ENCODE results near the gene CD300A. TPM values are rescaled to one million over a fixed set of nuclear protein-coding genes. Genes with fewer than 3 reads are reported as not detected.

Gene CD300A
- total RNA-seq, 1 experiment from 2014 or later: not detected

DNA sequence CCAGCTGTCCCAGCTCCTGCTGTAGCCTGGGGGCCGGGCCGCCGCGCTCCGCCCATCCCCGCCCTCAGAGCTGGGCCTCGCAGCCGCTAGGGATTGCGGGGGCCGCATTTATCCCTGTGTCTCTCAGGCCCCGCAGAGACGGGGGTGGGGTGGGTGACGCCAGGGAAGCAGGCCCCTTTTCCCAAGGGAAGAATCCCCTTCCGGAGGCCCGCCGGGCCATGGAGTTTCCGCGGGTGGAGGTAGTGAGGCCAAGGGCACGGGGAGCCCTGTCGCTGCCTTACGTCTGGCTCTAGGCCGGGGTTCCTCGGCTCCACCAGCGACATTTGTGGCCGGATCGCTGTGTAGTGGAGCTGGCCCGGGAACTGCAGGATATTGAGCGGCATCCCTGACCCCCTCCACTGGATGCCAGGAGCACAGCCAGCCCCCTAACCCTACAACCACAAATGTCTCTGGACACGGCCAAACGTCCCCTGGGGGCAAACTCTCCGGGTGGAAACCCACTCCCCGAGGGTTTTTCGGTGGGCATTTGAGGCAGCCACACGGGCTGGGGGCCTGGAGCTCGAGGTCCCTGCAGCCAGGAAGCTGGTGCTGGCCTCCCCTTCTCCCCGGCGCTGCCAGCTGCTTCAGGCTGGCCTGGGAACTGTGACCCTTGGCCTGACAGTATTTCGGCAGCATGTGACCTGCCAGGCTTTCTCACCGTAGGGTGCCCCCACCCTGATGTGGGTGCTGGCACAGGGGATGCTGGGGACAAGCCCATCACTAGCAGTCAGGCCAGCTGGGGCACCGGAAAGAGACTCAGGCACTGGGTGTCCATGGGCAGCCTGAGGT lies 12.0 kb upstream of the CD300A start:
- DNase-seq (ENCODE audit: low read depth): peak; percentile 10

DNA sequence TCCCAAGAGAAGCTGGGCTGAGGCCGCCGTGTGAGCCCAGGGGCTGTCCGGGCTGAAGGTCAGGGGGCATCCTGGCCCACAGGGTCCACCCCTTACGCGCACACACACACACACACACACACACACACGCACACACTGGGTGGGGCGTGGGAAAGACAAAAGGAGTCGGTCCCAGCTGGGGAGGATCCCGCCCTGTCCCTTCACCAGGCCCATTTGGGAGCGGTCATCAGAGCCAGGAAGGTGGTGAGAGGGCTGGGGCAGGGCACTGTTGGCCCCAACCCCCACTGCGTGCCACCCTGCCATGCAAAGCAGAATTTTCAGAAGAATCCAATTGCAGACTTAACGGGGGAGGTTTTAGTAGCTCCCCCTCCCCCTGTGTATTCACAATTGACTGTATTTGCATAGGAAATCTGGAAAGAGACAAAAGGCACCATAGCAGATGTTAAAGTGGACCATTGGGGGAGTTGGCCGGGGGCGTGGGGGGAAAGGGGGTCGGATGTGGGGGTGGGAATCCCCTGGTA lies 11.3 kb upstream of the CD300A start:
- no peak for DNase-seq (ENCODE audit: low read depth)

DNA sequence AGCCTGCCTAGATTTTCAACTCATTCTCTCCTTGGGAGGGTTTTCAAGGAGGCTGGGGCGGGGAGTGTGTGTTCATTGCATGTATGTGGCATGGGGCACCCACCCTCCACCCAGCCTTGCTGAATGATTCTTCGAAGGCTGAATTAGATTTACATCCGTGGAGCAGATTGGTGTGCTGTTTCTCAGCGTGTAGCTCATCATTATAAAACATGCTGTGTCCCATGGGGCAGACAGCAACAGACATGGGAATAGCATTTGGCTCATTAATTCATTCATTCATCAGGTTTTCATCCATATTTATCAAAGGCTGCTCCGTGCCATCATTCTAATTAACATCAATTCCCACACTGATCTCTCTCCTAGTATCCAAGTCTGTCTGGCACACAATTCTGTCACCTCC lies 10.6 kb upstream of the CD300A start:
- DNase-seq (ENCODE audit: low read depth): no peak

DNA sequence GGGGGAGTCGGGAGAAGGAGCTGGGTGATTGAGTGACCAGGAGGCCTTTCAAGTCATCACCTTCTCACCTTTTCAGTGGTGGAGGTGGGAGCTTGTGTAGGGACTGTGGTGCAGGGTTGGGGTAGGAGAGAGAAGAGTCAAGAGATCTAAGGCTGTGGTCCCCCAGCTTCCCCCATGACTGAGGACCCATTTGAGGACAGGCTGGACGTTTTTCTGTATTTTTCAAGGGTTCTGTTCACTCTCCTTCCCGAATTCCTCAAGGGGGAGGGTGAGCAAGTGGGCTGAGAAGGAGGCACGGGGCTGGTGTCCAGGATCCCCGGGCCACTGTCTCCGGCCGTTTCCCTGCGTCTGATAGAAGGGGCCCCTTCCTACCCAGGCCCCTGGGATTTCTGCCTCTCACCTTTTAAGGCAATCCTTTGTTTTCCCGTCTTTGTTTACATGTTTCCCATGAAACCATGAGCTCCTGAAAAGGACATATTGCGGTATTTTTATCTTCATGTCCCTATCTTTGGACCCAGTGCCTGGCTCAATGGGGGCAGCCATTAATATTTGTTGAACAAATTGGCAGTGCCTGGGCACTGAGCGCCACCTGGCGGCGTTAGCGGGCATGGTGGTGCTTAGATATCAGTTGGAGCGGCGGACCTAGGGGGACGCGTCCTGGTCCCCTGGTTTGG lies 9.2 kb upstream of the CD300A start:
- peak; percentile 35 for DNase-seq (ENCODE audit: low read depth)

DNA sequence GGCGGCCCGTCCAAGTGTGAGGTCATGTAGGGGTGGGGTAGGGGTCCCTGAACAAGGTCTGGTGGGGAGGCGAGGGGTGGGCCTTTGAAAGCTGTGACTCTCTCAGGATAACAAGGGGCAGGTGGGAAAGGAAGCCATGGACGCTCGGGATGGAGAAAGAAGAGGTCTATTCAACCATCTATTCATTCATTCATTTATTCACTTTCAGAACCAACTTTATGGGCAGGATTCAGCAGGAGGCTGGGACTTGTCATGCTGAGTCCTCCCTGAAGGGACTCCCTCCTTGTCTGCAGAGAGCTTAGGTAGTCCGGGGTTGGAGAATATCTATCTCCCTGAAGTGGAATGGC lies 8.6 kb upstream of the CD300A start:
- DNase-seq (ENCODE audit: low read depth): no peak

DNA sequence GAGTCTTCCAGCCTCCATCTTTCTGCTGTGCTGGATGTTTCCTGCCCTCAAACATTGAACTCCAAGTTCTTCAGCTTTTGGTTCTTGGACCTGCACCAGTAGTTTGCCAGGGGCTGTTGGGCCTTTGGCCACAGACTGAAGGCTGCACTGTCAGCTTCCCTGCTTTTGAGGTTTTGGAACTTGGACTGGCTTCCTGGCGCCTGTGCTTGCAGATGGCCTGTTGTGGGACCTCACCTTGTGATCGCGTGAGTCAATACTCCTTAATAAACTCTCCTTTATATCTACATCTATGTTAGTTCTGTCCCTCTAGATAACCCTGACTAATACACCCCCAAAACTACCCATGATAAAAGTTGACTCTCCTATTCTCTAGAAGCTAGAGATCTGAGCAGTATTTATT lies 7.6 kb upstream of the CD300A start:
- no peak for DNase-seq (ENCODE audit: low read depth)

DNA sequence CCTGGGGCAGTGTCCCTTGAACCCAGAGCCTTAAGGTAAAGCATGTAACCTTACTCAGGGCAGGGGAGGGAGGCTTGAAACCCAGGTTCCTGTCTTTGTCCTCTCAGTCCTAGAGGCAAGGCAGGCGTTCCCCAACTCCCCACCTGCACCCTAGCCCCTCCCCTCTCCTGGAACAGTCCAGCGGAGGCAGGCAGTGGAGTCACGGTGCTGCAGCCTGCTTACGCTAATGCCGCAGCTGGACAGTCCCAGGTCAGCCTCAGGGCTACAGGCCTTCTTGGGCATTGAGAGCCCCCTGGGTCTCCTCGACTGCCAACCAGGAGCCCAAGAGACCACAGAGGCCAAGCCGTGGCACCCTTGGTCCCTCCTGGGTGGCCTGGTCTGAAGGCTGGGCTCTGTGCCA lies 6.8 kb upstream of the CD300A start:
- DNase-seq (ENCODE audit: low read depth): no peak

DNA sequence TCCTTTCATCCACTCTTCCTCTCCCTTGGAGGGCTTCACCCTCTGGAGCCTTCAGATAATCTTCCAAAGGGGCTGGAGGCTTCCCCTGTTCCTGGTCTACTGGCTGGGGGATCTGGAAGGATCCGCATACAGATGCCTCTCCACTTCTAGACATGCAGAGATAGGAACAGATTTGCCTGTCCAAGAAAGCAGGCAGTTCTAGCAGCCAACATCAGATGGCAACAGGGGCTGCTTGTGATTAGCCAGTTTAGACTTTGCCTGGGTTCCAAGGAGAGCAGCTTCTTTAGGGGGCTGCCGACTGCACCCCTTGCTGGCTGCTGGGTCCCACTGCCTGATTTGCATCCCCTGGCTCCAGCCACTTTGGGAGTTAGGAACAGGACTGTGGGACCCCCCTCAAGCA lies 6.2 kb upstream of the CD300A start:
- DNase-seq (ENCODE audit: low read depth): no peak

DNA sequence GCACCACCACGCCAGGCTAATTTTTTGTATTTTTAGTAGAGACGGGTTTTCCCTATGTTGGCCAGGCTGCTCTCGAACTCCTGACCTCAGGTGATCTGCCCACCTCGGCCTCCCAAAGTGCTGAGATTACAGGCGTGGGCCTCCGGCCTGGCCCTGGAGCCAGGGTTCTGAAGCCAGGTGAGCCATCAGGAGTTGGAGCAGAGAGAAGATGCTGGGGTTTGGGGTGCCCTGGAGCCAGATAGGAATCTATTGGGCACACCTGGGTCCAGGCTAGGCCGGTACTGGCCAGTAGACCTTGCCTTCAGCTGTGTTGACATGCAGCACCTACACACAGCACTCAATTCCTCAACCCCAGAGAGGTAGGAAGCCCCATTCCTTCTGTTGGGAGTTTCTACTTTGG lies 5.4 kb upstream of the CD300A start:
- DNase-seq (ENCODE audit: low read depth): no peak

DNA sequence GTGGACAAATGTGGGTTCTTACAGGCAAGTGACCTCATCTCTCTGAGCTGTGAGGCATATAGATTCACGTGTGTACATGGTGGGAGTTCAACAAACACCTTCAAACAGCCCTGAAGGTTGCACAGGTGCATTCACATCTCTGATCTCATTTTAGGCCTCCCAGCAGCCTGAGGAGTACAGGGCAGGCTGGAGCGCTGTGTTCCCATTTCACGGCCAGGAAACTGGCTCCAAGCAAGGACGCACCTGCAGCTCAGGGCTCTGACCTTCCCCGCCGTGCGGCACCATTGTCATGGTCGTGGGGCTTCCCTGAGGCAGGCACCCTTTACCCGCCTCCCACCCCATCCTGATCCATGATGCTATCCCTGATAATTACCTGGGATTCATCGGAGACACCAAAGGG lies 4.8 kb upstream of the CD300A start:
- DNase-seq (ENCODE audit: low read depth): no peak

DNA sequence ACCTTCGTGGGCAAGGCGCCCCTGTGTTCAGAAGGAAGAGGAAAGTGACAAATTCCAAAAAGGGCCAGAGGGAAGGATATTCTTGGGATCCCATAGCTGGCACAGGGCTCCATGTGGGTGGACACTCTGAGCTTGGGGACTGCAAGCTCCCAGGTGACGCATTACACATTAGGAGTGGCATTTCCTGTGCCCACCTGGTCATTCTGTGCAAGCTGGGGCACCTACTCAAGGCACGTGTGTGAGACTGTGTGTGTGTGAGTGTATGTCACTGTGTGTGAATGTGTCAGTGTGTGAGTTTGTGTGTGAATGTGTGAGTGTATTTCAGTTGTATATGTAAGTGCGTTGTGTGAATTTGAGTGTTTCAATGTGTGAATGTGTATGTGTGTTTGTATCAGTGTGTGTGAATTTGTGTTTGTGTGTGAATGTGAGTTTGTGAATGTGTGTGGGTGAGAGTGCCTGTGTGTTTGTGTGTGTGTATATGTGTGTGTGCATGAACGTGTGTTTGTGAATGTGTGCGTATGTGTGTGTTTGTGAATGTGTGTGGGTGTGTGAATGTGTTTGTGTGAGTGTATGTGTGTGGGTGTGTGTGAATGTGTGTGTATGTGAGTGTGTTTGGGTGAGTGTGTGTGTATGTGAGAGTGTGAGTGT lies 1.6 kb upstream of the CD300A start:
- no peak for DNase-seq (ENCODE audit: low read depth)

DNA sequence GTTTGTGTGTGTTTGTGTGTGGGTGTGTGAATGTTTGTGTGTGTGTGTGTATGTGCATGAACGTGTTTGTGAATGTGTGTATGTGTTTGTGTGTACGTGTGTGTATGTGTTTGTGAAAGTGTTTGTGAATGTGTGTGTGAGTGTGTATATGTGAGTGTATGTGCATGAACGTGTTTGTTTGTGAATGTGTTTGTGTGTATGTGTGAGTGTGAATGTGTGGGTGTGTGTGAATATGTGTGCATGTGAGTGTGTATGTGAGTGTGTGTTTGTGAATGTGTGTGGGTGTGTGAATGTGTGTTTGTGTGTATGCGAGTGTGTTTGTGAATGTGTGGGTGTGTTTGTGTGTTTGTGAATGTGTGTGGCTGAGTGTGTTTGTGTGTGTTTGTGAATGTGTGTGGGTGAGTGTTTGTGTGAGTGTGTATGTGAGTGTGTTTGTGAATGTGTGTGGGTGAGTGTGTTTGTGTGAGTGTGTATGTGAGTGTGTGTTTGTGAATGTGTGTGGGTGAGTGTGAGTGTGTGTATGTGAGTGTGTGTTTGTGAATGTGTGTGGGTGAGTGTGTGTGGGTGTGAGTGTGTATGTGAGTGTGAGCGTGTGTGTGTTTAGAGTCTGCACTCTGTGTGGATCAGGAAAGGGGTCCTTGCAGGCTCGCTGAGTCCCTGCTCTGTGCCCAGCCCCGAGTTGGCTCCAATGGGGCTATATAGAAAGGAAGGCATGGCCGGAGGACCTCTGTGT lies 890 bp upstream of the CD300A start:
- no peak for DNase-seq (ENCODE audit: low read depth)

DNA sequence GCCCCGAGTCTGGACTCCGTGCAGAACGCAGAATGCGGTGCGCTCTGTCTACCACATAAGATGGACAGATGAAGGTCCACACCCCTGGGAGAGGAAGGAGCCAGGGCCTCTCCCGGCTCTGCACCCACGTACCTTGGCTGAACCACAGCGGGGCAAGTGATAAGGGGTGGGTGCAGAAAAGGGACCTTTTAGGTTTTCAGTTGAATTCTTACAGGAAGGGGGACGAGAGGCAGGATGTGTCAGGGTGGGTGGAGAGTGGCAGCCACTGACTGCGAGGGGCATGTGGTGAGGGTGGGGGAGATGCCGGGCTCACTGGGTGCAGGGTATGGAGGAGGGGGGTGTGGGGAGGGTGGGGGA lies 372 bp downstream of the CD300A start:
- DNase-seq (ENCODE audit: low read depth): no peak

DNA sequence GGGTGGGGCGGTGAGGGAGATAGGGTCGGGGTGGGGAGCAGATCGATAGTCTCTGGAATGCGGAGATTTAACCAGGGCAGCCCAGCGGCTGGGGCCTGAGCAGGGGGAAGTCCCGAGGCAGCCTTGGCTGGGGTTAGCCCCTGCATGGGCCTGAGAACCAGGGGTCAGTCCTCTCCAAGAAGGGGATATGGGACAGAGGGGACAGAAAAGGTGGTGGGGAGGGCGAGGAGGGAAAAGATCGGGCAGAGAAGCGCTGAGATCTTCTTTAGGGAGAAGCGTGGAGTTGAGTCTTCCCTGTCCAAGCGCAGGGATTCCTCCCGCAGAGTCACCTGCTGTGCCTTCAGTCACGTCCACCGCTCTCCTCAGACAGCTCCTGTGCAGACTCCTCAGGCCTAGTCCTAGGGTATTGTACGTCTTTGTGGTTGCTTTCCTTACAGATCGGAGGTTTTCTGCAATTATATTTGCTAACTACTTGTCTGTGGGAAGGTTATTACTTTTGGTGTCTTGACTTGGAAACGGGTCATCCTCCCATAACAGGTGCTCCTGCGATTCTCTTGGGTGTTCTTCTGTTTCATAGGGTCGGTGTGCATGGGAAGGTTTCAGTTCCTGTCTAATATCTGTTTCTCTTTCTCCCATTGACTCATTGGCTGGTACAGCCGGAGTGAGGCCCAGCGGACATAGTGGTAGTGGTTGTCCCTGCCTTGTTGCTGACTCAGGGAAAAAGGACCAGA lies 952 bp downstream of the CD300A start:
- DNase-seq (ENCODE audit: low read depth): no peak

DNA sequence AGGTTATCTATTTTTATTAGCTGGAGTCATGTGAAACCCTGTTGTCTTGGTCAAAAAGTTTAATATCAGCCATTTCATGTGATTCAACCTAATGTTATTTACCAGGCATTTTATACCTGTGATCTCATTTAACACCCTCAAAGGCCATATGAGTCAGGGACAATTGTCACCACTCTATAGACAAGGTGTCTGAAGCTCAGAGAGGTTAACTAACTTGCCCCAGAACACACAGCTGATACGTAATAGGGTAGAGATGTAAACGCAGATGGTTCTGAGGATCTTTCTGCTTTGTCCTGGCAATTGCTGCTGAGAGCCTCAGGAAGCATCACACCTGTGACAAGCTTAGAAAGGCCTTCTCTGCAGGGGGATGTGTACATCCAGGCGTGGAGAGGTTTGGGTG lies 4.9 kb downstream of the CD300A start:
- DNase-seq (ENCODE audit: low read depth): no peak

DNA sequence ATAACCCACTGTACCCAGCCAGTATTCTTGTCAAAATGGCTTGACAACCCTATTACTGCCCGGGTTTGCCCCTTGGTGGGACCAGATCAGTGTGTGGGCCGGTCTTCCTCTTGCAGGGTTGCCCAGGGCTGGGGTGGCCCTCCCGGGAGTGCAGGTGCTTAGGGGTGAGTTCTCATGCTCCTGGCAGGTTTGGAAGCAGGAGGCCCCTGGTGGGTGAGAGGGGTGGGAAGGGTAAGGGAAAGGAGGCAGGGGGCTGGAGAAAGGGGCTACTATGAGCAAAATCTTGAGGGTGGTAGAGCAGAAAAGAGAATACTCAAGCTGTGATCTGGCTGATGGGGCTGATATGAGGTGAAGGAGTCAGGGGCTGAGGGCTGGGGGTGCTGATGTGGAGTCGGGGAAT lies 6.5 kb downstream of the CD300A start:
- no peak for DNase-seq (ENCODE audit: low read depth)

DNA sequence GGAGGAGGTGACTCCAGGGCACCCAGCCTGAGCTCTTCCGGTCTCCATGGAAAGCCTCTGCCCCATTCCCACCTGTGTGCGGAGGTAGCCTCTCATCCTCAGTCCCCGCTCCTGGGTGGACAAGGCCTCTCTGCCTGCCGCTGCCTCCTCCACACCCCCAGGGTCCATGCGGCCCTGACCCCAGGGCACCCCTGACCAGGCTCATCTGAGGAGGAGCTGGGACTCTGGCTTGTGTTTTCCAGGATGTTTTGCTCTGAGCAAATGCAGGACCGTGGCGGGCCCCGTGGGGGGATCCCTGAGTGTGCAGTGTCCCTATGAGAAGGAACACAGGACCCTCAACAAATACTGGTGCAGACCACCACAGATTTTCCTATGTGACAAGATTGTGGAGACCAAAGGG lies 6.9 kb downstream of the CD300A start:
- no peak for DNase-seq (ENCODE audit: low read depth)

DNA sequence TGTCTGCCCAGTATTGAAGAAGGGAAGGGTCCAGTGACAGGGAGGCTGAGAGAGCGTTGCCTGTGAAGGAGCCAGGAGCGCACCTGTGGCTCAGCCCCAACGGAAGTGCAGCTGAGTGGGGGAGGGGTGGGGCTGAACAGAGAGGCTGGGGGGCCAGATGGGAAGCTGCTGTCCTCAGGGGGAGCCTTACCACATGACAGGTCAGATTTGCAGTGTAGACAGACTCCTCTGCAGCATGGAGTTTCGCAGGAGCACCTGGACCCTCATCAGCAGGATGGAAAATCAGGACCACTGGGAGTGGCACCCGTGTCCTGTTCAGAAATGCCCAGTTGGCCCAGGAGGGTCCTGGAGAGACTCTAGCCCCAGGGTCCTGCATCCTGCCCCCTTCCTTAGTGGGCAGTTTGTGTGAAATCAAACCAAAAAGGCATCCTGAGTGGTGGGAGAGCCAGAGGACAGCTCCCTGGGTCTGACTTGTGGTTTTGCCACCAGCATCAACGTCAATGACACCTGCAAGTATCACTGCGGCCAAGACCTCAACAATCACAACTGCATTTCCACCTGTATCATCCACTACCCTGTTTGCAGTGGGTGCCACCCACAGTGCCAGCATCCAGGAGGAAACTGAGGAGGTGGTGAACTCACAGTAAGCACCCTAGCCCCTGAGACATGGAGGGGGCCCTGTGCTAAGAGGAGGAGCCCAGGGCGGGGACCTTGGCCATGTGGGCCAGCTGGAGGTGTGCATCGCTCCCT lies 7.8 kb downstream of the CD300A start:
- DNase-seq (ENCODE audit: low read depth): no peak

DNA sequence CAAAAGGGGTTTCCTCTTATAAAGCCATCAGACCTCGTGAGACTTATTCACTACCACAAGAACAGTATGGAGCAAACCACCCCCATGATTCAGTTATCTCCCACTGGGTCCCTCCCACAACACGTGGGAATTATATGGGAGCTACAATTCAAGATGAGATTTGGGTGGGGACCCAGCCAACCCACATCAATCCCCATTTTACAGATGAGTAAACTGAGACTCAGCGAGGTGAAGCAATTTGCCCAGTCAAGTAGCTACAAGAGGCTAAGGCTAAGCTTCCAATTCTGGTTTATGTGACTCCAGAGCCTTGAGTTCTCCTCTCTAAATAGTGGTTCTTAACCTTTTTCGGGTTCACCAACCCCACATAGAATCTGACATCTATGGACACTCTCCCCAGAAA lies 8.8 kb downstream of the CD300A start:
- DNase-seq (ENCODE audit: low read depth): no peak

DNA sequence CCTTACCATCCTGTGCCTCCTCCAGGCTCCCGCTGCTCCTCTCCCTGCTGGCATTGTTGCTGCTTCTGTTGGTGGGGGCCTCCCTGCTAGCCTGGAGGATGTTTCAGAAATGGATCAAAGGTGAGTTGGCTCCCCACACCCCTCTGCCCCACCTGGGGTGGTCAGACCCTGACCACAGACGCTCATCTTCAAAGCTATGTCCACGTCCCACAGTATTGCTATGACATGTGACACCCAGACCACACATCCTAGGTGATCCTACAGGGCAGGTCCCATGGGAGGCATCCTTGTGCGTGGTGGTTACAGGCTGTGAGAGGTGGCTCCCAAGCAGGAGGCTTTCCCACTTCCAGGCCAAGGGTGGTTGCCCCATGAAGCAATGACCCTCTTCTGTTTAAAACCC lies 11.0 kb downstream of the CD300A start:
- no peak for DNase-seq (ENCODE audit: low read depth)
